ENCODE results near the gene FREM1. TPM values are rescaled to one million over a fixed set of nuclear protein-coding genes. Genes with fewer than 3 reads are reported as not detected.

The FREM1 gene
- total RNA-seq, 4 donors from 2014 or later = 0.10 to 3.3 (median 1.00) TPM

DNA sequence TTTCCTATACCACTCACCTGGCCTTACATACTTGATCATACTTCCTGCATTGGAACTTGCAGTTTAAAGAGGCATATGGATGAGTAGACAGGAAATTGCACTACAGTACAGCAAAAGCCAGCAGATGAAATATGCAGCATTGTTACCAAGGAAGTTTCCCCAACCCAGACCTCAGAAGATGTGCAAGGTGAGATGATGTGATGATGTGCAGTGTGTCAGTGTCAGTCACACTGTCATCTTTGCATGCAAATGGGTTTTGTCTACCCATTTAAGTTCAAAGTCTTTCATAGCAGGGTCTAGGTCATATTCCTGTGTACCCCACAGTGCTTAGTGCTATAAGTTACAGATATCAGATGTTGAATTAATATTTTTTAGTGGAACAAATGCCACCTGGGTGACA lies 98.4 kb downstream of the FREM1 start:
- DNase-seq (no peak), ATAC-seq (no peak)
- H3K36me3 ChIP-seq = no peaks in the 10 kb centered on the region
- H3K27ac ChIP-seq = no peak overlapping the region
- TF ChIP-seq, protein P1, sequence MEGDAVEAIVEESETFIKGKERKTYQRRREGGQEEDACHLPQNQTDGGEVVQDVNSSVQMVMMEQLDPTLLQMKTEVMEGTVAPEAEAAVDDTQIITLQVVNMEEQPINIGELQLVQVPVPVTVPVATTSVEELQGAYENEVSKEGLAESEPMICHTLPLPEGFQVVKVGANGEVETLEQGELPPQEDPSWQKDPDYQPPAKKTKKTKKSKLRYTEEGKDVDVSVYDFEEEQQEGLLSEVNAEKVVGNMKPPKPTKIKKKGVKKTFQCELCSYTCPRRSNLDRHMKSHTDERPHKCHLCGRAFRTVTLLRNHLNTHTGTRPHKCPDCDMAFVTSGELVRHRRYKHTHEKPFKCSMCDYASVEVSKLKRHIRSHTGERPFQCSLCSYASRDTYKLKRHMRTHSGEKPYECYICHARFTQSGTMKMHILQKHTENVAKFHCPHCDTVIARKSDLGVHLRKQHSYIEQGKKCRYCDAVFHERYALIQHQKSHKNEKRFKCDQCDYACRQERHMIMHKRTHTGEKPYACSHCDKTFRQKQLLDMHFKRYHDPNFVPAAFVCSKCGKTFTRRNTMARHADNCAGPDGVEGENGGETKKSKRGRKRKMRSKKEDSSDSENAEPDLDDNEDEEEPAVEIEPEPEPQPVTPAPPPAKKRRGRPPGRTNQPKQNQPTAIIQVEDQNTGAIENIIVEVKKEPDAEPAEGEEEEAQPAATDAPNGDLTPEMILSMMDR (IDR thresholded peaks at IDR 0.05 in 4 of 5, conservative IDR thresholded peaks at IDR 0.05 in 1 of 5) = no peak
- no peak for TF ChIP-seq POLR2A (IDR thresholded peaks at IDR 0.05)
- no peak overlapping the region for H3K4me3 ChIP-seq
- H3K4me1 ChIP-seq = no peaks in the 10 kb centered on the region
- no peaks in the 10 kb centered on the region for H3K9me3 ChIP-seq
- in situ Hi-C loops (cut with MboI; ENCODE audit: low sequenced_read_pairs in 4 of 4) = no loop called here
- no peaks in the 10 kb centered on the region for H3K27me3 ChIP-seq
- intact Hi-C loops (cut with DNase I; ENCODE audit: low total_unique reads) = no loop called here

DNA sequence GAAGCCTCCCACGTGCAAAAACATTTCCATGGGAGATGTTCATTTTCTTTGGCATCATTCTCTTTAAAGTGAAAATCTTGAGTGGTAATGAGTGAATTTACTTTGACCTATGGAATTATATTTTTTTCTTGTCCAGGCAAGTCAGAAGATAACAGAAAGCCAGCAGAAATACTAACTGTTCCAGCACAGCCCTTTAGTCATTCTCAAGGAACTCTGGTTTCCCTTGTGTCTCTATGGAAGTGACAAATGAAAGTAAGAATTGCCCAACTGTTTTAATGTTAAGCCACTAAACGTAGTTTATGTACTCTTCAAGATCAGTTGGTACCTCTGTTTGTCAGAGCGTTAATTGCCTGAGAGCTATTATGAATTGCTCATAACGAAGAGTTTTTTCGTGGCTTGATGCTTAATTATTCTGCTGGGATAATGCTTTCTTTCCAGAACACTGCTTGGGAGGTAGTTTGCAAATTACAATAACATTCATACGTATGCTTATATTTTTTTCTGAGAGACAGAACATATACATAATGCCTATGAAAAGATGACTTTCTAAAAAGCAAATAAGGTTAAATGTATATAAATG lies 103.2 kb downstream of the FREM1 start:
- Histone ChIP-seq H3K9me3 (no peaks in the 10 kb centered on the region), H3K4me1 (no peaks in the 10 kb centered on the region), H3K27me3 (no peaks in the 10 kb centered on the region), H3K4me3 (no peak overlapping the region), H3K27ac (no peak overlapping the region), H3K36me3 (no peaks in the 10 kb centered on the region)
- intact Hi-C loops (cut with DNase I; ENCODE audit: low total_unique reads) = no loop called here
- ATAC-seq (no peak), DNase-seq (no peak)
- in situ Hi-C loops (cut with MboI; ENCODE audit: low sequenced_read_pairs in 4 of 4) = no loop called here
- TF ChIP-seq POLR2A (IDR thresholded peaks at IDR 0.05) = no peak
- TF ChIP-seq, protein P1 (IDR thresholded peaks at IDR 0.05 in 4 of 5, conservative IDR thresholded peaks at IDR 0.05 in 1 of 5) = no peak

DNA sequence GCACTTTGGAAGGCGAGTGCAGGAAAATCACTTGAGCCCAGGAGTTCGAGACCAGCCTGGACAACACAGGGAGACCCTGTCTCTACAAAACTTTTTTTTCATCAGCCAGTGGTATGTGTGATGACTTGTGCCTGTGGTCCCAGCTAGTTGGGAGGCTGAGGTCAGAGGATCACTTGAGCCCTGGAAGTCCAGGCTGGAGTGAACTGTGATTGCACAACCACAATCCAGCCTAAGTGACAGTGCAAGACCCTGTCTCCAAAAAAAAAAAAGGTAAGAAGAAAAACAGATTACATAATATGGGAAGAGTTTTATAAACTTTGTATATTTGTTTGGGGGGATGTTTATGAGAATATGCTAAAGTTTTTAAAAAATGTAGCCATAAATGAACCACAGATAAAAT lies 111.2 kb downstream of the FREM1 start:
- Histone ChIP-seq H3K36me3 (no peaks in the 10 kb centered on the region), H3K4me1 (peaks cover 0 to 4% of the 10 kb centered on the region in 2 donors), H3K9me3 (no peaks in the 10 kb centered on the region), H3K27me3 (no peaks in the 10 kb centered on the region), H3K4me3 (no peak overlapping the region), H3K27ac (no peak overlapping the region)
- TF ChIP-seq, protein P1 (IDR thresholded peaks at IDR 0.05 in 4 of 5, conservative IDR thresholded peaks at IDR 0.05 in 1 of 5) = no peak
- no peak for TF ChIP-seq POLR2A (IDR thresholded peaks at IDR 0.05)
- intact Hi-C loops (cut with DNase I; ENCODE audit: low total_unique reads) = no loop called here
- in situ Hi-C loops (cut with MboI; ENCODE audit: low sequenced_read_pairs in 4 of 4) = no loop called here
- ATAC-seq (no peak), DNase-seq (no peak)

DNA sequence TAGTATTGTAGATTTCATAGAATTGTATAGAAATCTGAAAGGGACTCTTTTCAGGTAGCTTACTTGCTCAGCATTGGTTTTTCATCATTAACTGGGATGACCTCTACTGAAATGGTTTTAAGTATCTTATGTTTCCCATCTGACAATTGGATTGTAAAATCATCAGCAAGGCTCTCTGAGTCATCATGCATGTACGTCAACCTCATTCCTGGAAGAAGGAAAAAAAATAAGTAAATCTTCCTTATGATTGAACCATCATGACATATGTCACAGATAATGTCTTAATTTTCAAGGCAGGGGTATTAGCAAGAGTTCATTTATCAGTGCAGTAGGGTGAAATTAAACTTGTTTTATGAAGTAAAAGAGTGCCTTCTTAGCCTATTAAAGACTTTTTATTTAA lies 112.8 kb downstream of the FREM1 start:
- Histone ChIP-seq H3K9me3 (no peaks in the 10 kb centered on the region), H3K27me3 (no peaks in the 10 kb centered on the region), H3K4me3 (no peak overlapping the region), H3K27ac (no peak overlapping the region), H3K4me1 (peaks cover 0 to 4% of the 10 kb centered on the region in 2 donors), H3K36me3 (no peaks in the 10 kb centered on the region)
- intact Hi-C loops (cut with DNase I; ENCODE audit: low total_unique reads) (no loop called here), in situ Hi-C loops (cut with MboI; ENCODE audit: low sequenced_read_pairs in 4 of 4) (no loop called here)
- DNase-seq = no peak
- no peak for TF ChIP-seq POLR2A (IDR thresholded peaks at IDR 0.05)
- TF ChIP-seq, protein P1 (IDR thresholded peaks at IDR 0.05 in 4 of 5, conservative IDR thresholded peaks at IDR 0.05 in 1 of 5) = no peak
- ATAC-seq = no peak

DNA sequence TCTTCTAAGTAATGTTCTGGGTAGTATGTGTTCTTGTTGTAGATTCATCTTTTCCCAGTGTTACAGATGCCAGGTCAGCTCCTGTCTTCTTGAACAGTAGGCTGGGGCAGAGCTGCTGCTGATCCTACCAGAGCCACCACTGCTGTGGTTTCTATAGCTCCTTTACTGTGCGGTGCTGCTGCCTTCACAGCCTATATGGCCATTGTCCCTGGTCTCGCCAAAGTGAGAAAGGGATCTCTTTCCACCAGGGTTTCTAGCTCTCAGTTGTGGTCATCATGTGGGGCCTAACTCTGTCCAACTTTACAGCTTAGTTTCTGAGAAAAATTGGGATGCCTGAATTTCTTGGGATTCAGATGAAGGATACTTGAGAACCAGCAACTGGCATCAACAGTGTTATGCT lies 116.8 kb downstream of the FREM1 start:
- H3K9me3 ChIP-seq = no peaks in the 10 kb centered on the region
- in situ Hi-C loops (cut with MboI; ENCODE audit: low sequenced_read_pairs in 4 of 4) (no loop called here), intact Hi-C loops (cut with DNase I; ENCODE audit: low total_unique reads) (no loop called here)
- no peak overlapping the region for H3K4me3 ChIP-seq
- no peak overlapping the region for H3K27ac ChIP-seq
- no peaks in the 10 kb centered on the region for H3K27me3 ChIP-seq
- no peak for ATAC-seq
- H3K36me3 ChIP-seq = no peaks in the 10 kb centered on the region
- no peak for DNase-seq
- TF ChIP-seq POLR2A (IDR thresholded peaks at IDR 0.05) = no peak
- TF ChIP-seq, protein P1 (IDR thresholded peaks at IDR 0.05 in 4 of 5, conservative IDR thresholded peaks at IDR 0.05 in 1 of 5) = no peak
- no peaks in the 10 kb centered on the region for H3K4me1 ChIP-seq
